HG02798 (cell line): ENCODE measurements around the gene LDAF1.
"Not testable (repeated sequence)": the region's sequence is repeated elsewhere in the genome, so short reads cannot be mapped to it uniquely, and the experiment has no call there.

Experiments used
- ATAC-seq: cut with Tn5 transposase; IDR thresholded peaks from one replicate; pipeline ENCODE4 v1.9.1; 2021; ENCODE audit warnings: mild to moderate bottlenecking; ENCODE audit not compliant: unreplicated experiment, poor library complexity

LDAF1 gene

DNA sequence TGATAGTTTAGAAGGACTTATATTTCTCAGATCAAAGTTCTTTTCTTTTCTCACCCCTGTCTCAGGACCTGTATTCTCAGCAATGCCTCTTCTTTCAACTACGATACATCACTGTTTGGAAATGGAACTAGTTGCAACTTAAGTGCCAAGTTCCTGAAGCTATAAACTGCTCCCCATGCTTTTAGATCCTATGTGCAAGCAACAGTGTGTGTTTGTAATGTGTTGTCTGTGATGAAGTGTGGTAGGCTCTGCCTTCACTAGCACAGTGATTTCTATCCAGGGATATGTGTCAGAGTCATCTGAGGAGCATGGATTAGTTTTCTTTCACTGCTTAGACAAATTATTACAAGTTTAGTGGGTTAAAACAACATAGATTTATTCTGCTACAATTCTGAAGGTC lies 34.5 kb downstream of the LDAF1 start:
- ATAC-seq: no peak

DNA sequence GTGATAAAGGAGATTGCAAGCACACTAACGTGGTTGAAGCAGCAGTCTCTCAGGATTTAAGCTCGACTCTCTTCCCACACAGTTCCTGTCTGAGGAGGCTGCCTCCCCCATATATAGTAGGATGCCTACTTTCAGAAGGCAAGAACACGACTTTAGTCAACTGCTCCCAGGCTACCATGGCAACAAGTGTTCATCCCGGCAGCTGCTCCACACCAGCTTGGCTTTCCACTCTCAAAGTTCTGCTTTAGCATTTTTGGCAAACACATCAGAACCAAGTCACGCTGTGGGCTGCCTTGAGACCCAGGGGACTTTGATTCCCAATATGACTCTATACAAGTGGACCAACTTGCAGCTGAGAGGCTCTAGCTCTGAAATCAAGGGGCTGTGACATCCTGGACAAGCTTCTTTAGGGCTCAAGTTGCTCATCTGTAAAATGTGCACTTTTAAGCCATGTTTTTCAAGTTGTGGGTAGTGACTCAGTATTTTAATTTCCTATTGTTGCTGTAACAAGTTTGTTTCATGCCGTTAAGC lies 36.4 kb downstream of the LDAF1 start:
- ATAC-seq: no peak

DNA sequence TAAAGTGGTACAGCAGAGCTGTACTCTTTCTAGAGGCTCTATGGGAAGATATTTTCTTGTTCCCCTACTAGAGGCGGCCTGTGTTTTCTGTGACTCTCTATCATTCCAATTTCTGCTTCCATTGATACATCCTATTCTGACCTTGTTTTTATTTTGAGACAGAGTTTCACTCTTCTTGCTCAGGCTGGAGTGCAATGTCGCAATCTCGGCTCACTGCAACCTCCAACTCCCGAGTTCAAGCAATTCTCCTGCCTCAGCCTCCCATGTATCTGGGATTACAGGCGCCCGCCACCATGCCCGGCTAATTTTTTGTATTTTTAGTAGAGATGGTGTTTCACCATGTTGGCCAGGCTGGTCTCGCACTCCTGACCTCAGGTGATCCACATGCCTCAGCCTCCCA lies 36.9 kb downstream of the LDAF1 start:
- not testable (repeated sequence) for ATAC-seq

DNA sequence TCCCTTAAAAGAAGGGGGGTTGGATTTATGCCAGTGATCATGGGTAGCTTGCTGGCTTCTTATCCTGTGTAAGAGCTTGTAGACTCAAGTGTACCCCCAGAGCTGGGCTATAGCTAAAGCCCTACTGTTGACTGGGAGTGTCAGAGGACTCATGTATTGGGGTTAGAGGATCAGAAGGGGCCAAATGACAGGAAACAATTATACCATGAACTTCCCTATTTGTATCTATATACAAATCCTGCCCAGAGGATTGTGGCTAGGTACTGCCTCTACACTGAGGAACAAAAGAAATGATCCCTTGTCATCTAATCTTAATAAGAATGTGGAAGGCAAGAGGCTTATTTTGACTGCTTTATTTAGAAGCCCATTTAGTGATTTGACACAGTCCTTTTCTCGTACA lies 38.6 kb downstream of the LDAF1 start:
- no peak for ATAC-seq

DNA sequence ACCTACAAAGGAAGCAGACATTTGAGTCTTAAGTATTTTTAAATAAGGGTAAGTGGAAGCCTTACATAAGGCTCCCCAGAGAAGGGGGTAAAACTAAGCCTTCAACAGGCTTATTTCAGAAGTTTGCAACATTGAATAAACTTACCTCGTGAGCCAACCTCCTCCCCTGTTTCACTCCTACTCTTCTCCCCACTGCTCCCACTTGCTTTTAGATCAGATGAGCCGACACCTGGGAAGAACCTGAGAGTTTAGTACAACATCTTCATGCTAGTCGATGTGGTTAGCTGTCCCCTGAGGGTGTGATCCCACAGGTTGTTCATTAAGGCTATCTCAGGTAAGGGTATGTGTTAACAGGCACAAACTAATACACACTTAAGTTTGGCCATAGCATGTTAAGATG lies 39.1 kb downstream of the LDAF1 start:
- ATAC-seq: no peak

DNA sequence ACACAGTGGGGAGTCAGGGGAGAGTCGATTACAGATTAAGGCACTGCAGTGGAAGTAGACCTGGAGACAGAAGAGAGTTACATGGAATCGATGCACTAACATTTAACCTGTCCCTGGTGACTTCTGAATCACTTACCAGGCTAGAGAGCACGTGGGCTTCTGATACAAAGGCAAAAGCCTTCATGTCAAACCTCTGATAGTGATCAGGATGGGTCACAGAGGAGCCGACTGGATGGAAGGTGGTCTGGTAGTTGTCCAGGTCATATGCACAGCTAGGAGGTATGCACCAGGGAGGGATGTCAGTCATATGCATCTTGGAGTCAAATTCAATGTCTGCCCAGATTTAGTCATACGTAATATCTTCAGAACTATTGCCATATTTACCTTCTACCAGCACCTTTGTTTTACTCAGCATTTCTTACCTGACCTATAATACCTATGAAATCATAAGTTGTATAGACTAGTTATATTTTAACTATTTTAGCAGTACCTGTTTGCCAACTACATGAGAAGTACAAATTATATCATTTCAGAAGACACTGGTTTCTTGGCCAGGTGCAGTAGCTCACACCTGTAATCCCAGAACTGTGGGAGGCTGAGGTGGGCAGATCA lies 41.2 kb downstream of the LDAF1 start:
- ATAC-seq: no peak

DNA sequence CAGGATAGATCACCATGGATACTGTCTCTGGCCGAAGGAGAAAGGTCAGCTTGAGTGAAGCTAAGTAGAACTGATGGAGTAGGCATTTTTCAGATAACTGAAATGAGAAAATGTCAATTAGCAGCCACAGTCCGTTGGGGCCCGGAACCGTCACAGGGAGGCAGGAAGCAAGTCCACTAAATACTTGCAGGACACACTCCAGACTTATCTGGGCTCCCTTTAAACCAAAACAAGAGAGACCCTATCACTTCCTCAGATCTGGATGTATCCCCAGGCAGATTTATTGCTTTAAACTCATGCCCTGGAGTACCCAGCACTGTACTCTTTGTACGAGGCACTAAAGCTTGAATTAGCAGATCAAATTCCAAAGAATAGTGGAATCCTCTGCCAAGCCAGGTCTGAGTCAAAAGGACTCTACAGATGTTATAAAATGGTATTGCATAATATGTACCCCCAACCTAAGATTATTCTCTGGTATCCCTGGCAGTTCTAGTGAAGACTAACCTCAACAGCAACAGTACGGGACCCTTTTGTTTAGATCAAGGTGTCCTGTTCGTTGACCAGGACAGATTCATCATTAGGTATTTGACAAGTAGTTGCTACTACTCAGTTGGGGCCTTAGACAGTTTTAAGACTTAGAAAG lies 44.8 kb downstream of the LDAF1 start:
- ATAC-seq: no peak

DNA sequence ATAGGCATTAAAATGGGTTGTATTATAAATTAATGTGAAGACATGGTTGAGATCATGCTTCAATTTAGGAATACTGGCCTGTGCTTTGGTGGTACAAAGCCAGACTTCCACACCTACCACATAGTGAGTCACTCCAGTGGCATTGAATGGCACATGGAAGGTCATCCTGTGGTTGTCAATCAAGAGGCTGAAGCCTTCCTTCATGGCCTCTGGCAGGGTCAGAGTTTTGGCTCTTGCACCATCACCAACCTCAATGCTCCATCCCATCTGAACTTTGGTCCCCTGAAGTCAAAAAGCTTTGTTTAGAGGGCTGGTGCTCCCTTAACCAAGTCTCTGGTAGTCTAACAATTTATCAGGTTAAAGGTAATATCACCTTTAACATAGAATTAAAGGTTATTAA lies 46.8 kb downstream of the LDAF1 start:
- ATAC-seq: no peak

DNA sequence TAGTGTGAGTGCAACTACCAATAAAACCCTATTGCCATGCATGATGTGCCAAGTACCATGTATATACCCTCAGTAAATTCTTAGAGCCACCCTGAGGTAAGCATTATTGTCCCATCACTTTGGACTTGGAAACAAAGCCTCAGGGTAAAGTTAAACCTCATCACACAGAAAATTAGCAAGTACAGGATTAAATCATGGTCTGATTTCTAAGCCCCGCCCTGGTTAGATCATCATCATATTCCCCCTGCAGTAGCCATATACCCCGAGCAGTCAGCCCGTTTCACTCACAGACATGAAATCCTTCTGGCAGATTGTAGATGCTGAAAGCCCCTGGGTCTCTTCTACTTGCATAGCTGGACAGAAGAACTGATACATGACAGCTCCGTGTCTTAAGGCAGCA lies 48.1 kb downstream of the LDAF1 start:
- no peak for ATAC-seq

DNA sequence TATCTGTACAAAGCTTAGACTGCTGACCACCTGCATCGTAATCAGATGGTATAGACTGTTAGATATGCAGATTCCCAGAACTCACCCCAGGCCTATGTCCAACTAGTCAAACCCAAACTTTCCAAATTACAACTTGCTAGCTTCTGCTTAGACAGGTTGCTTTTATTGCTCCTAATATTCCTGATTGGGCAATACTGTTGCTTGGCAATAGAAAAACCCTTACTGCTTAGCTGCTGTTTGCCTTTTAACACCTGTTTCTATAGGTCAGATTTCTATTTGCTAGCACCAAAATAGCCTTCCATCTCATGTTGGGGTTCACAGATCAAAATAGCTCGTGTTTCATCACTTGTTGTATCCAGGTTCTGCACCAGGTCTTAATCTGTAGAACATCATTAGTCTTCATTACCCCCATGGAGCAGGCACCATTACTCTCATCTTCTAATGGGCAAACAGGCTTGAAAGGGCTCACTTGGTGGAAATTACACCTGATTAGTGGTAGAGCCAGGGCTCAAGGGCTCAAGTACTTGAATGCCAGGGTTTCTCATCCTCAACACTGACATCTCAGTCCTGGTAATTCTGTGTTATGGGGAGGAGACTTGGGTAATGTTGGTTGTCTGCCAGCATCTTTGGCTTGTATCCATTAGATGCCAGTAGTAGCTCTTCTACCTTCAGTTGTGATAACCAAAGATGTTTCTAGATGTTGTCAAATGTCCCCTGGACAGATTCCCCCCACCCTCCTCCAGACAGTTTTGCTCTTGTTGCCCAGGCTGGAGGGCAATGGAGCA lies 50.2 kb downstream of the LDAF1 start:
- ATAC-seq: no peak

DNA sequence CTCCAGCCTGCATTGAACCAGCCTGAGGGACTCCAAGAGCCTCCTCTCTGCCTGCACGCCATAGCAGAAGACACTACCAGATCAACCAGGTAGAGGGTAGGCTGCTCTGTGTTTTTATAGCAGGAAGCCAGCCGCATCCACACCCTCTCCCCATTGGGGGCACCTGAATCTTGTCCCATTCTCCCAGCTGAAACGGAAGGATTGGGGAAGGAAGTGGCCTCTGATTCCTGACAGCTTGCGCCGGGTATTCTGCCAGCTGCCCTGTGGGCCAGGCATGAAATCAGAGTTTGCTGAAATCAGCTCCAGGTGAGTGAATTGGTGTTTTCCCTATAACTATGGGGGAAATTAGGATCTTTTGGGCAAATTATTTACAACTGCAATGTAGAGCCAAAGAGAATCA lies 53.0 kb downstream of the LDAF1 start, which contains the start of gene ZP2:
TSS of gene ZP2 (minus strand) at position 89 of the 400 bp plus-strand sequence. CDS start at position 62, 27 bp downstream.
- ATAC-seq: no peak

DNA sequence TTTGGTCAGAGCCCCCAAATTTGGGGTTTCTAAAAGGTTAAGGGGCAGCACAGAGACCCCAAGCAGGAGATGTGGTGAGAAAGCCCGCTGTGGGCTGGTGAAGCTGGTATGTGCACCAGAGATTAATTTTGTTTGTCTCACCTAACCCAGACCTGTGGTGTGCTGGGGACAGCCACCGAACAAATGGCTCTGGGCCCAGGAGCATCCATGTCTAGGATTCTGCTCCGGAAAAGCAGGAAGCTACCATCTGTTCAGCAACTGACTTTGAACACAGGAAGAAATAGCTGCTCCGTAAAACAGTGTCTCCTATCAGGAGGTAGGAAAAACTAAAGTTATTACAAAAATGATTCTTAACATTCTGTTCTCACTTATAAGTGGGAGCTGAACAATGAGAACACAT lies 55.6 kb downstream of the LDAF1 start:
- no peak for ATAC-seq

DNA sequence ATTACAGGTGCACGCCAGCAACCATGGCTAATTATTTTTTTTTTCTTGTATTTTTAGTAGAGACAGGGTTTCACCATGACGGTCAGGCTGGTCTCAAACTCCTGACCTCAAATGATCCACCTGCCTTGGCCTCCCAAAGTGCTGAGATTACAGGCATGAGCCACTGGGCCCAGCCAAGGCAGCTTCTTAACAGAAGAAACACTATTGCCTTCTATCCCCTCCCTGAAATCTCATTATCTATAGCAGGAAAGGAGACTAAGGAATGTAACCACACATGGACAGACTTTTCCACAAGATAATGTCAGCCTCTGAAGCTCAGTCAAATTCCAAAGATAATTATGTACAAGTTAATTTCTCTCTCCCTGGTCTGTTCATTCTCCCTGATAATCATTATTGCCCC lies 58.6 kb downstream of the LDAF1 start:
- no peak for ATAC-seq

DNA sequence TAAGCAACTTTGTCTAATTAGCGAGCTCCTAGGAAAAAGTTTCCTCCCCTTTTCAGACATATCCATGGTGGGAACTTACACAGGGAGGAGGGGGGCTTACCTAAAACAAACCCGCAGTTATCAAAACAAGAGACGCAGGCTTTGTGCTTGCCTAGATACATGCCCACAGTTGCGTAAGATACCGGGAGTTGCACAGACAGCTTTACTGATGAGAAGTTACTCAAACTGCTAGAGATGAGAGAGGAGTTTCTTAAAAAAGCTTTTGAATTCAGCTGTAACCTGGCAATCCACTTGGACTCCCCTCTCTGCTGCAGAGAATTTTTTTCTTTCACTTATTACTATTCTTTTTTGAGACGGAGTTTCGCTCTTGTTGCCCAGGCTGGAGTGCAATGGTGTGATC lies 59.7 kb downstream of the LDAF1 start:
- no peak for ATAC-seq

DNA sequence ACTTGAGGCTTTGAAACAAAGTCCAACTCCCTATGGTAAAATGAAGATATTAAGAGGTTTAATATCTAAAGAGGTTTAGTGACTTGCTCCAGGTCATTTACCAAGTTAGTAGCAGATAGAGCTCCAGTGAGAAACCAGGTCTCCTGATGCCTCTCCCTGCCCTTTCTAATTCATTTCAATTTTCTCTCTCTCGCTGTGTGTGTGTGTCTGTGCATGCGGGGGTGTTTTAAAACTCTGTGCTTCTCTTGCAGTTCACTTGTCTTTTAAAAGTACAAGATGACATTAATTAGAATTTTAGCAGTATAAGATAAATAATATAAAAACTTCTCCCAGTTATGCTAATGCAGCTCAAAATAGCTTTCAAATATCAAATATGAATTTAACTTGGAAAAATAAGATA lies 61.1 kb downstream of the LDAF1 start:
- ATAC-seq: no peak

DNA sequence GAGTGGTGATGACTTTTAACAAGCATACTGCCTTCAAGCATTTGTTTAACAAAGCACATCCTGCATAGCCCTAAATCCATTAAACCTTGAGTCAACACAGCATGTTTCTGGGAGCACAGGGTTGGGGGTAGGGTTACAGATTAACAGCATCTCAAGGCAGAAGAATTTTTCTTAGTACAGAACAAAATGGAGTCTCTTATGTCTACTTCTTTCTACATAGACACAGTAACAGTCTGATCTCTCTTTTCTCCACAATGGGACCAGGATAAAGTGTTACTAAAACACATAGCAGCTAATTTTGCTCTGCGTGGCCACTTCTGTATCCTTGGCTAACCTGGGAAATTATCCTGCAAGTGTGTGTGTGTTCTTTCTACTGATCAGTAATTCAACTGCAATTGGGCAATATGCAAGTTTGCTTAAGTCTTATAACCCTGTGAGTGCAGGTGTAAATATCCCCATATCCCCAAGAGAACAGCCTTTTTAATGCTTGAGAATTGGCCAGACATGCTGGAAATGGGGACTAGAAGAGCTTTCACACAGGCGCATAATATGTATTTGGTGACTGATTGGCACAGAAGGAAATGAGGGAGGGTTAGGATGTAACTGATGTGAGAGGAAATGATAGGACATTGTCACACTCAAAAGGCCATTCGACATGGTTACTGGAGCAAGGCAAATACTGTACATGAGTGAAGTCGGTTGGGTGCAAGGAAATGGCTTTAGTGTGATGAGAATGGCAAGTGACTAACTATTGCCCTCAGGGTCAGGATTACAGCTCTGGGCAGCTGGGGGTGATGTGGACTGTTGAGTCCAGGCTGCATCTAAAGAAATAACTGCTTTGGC lies 64.2 kb downstream of the LDAF1 start:
- no peak for ATAC-seq

DNA sequence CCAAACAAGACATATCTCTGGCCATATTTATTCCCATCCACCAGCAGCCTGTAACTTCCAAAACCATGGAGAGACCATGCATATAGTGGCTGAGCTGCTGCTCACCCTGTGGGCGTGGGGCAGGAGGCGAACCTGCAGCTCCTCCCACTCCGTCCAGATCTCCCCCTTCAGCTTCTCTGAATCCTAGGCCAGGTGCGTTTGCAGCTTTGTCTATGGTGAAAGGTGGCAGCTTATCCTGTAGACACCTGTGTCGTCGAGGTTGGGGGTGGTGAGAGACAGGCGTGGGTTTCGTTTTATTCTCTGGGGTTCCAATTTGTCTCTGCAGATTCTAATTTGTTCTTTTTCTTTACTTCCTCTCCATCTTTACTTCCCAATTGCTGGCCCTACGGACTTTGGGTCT lies 65.3 kb downstream of the LDAF1 start:
- no peak for ATAC-seq

DNA sequence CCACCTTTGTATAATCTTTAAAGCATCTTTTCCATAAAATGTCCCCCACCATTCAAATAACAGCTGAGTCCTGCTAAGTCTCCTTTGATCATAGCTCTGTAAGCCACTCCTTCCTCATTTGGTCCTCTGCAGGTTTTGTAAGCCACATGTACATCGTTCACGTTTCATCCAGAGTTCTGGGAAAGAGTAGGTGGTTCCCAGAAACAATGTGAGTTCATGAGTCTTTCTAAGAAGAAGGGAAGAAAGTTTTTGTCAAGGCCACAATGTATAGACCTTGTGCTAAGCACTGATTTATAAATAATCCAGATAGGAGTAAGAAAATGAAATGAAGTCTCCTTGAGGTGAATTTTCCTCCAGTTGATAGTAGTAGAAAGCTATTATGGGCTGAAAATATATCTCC lies 66.3 kb downstream of the LDAF1 start:
- ATAC-seq: no peak

DNA sequence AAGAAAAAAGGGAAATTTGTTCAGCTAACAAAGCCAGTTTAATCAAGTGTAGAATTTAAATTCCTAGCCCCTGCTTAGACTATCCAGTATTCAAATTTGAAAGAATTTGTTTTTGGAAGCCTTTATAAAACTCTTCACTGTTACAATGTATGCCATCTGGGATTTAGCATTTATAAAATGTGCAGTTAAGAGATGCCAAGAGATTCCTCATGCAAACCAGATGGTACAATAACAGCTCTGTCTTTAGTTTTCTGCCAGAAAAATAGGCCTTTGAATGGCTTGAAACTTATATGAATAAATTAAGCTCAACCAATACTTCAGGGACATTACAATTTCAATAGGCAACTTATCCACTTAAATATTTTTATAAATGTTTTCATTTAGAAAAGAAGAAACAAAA lies 68.3 kb downstream of the LDAF1 start:
- ATAC-seq: no peak

DNA sequence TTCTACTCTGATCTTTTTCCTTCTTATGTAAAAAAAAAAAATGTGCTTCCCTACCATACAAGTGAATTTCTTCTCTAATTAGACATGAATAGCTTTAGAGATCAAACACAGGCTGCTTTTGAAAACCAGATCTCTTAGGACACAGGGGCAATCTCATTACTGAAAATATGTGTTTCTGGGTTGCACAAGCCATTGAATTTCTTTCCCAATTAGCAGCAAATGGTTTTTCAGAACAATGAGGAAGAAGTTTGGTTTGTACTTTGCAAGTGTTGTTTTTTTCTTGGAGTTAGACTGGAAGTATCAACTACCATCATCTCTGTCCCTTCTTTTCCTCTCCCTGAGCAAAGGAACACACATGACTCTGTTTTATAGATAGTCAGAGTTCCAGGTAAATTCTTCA lies 69.4 kb downstream of the LDAF1 start:
- ATAC-seq: no peak
